ENCODE measurements around the gene ERP29.

GRCh38 chr12:112015938-112016337 is 2.7 kb downstream of the ERP29 start:
- TF ChIP-seq, protein P1, sequence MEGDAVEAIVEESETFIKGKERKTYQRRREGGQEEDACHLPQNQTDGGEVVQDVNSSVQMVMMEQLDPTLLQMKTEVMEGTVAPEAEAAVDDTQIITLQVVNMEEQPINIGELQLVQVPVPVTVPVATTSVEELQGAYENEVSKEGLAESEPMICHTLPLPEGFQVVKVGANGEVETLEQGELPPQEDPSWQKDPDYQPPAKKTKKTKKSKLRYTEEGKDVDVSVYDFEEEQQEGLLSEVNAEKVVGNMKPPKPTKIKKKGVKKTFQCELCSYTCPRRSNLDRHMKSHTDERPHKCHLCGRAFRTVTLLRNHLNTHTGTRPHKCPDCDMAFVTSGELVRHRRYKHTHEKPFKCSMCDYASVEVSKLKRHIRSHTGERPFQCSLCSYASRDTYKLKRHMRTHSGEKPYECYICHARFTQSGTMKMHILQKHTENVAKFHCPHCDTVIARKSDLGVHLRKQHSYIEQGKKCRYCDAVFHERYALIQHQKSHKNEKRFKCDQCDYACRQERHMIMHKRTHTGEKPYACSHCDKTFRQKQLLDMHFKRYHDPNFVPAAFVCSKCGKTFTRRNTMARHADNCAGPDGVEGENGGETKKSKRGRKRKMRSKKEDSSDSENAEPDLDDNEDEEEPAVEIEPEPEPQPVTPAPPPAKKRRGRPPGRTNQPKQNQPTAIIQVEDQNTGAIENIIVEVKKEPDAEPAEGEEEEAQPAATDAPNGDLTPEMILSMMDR (IDR thresholded peaks at IDR 0.05), result no peak
- no peak for TF ChIP-seq POLR2A (IDR thresholded peaks at IDR 0.05)
